H1 (cell line): ENCODE results near the gene CUL9. TPM values are rescaled to one million over a fixed set of nuclear protein-coding genes. Genes with fewer than 3 reads are reported as not detected.

Experiments used
- CTCF ChIA-PET: fragments of 300-600 bp; sonication (Branson Sonifier 250); formaldehyde crosslinking; loops from one replicate; lab custom pipeline; 2021; ENCODE audit not compliant: partially characterized antibody; lab: Charles Lee
- POLR2A ChIA-PET: fragments of 300-600 bp; sonication (Branson Sonifier 250); formaldehyde crosslinking; loops from one replicate; lab custom pipeline; 2021; ENCODE audit warnings: inconsistent platforms; ENCODE audit not compliant: partially characterized antibody; lab: Charles Lee
- DNase-seq, 2 experiments: peaks; one replicate each; pipeline versions ENCODE4 v3.0.0 to v3.0.0-alpha.2; 2010 to 2022; ENCODE audit warnings: low spot score in 2 of 2, low read depth in 1 of 2, mixed read lengths in 1 of 2
- FAIRE-seq: peaks from 2 replicates; lab custom pipeline; 2011; peaks lifted over from hg19 to GRCh38; lab: Jason Lieb, UNC
- H2AFZ ChIP-seq: 2 replicates; pipeline ENCODE4 v1.8.1; 2012; ENCODE audit warnings: low read length, inconsistent platforms
- H2AK5ac ChIP-seq: 2 replicates; pipeline ENCODE4 v1.6.1; 2013; ENCODE audit warnings: low read depth, low read length
- H2BK120ac ChIP-seq: replicated peaks from 2 replicates; pipeline ENCODE3; 2013; ENCODE audit warnings: low read depth, low read length, inconsistent platforms
- H2BK12ac ChIP-seq: 2 replicates; pipeline ENCODE4 v1.6.1; 2013; ENCODE audit warnings: low read depth, low read length
- H2BK15ac ChIP-seq: 2 replicates; pipeline ENCODE4 v1.6.1; 2013; ENCODE audit warnings: low read length
- H2BK20ac ChIP-seq: 2 replicates; pipeline ENCODE4 v1.6.1; 2013; ENCODE audit warnings: low read length
- H2BK5ac ChIP-seq: 2 replicates; pipeline ENCODE4 v1.6.1; 2013; ENCODE audit warnings: low read depth, low read length
- H3K14ac ChIP-seq: 2 replicates; pipeline ENCODE4 v1.6.1; 2013; ENCODE audit warnings: inconsistent platforms; ENCODE audit not compliant: insufficient read length
- H3K18ac ChIP-seq: 2 replicates; pipeline ENCODE4 v1.6.1; 2013; ENCODE audit warnings: low read length; ENCODE audit errors: extremely low read depth
- H3K23ac ChIP-seq: 2 replicates; pipeline ENCODE4 v1.6.1; 2013; ENCODE audit warnings: inconsistent platforms; ENCODE audit not compliant: insufficient read length
- H3K23me2 ChIP-seq: 2 replicates; pipeline ENCODE4 v1.6.1; 2013; ENCODE audit warnings: low read depth, low read length
- H3K27ac ChIP-seq: 2 replicates; pipeline ENCODE4 v1.6.1; 2011; ENCODE audit warnings: low read depth, low read length, inconsistent platforms
- H3K27me3 ChIP-seq, 4 experiments: replicated peaks in 1 of 4; 1 replicate in 1 of 4; 2 replicates in 3 of 4; pipeline versions ENCODE4 v1.6.1 to v1.8.1; 2011 to 2013; ENCODE audit warnings: low read length in 3 of 4, mild to moderate bottlenecking in 3 of 4, inconsistent platforms in 2 of 4, mixed read lengths in 2 of 4, moderate library complexity in 1 of 4; ENCODE audit not compliant: control insufficient read depth in 3 of 4, insufficient read depth in 3 of 4; ENCODE audit errors: extremely low read depth in 1 of 4
- H3K36me3 ChIP-seq, 4 experiments: 2 replicates each; pipeline versions ENCODE4 v1.6.1 to v1.8.1; 2011 to 2013; ENCODE audit warnings: mild to moderate bottlenecking in 4 of 4, low read length in 3 of 4, moderate library complexity in 2 of 4, control low read depth in 1 of 4, inconsistent platforms in 1 of 4; ENCODE audit not compliant: insufficient read depth in 4 of 4, control insufficient read depth in 2 of 4
- H3K4ac ChIP-seq: replicated peaks from 2 replicates; pipeline ENCODE3; 2013; ENCODE audit warnings: low read length, low read depth, mixed read lengths, inconsistent platforms; ENCODE audit not compliant: insufficient read length
- H3K4me1 ChIP-seq, 4 experiments: replicated peaks in 1 of 4; 1 replicate in 1 of 4; 2 replicates in 3 of 4; pipeline versions ENCODE4 v1.6.1 to v1.8.1; 2011 to 2013; ENCODE audit warnings: low read length in 3 of 4, inconsistent platforms in 2 of 4, mixed read lengths in 1 of 4; ENCODE audit not compliant: insufficient read depth in 4 of 4, control insufficient read depth in 3 of 4
- H3K4me2 ChIP-seq, 2 experiments: 2 replicates each; pipeline versions ENCODE4 v1.6.1 to v1.8.1; 2011 to 2013; ENCODE audit warnings: low read depth in 2 of 2, low read length in 2 of 2, control low read depth in 1 of 2, inconsistent platforms in 1 of 2, mild to moderate bottlenecking in 1 of 2; ENCODE audit not compliant: insufficient read depth in 1 of 2
- H3K4me3 ChIP-seq, 4 experiments: fragments of 200-600, 300-600 bp in 1 of 4; sonication (generic), shearing (Covaris generic), sonication (Bioruptor Twin) in 1 of 4; 2 replicates each; pipeline versions ENCODE4 v1.5.1 to v1.8.1; 2011 to 2016; ENCODE audit warnings: low read length in 4 of 4, low read depth in 3 of 4, control low read depth in 2 of 4, inconsistent platforms in 2 of 4, mild to moderate bottlenecking in 2 of 4, mixed read lengths in 1 of 4, moderate library complexity in 1 of 4; ENCODE audit not compliant: insufficient read depth in 2 of 4; ENCODE audit errors: extremely low read depth in 1 of 4
- H3K56ac ChIP-seq: replicated peaks from 2 replicates; pipeline ENCODE3; 2013; ENCODE audit warnings: low read depth, mild to moderate bottlenecking, mixed read lengths, low read length, inconsistent platforms; ENCODE audit not compliant: insufficient read length
- H3K79me1 ChIP-seq: 2 replicates; pipeline ENCODE4 v1.6.1; 2013; ENCODE audit warnings: low read depth, low read length, control low read depth
- H3K79me2 ChIP-seq, 2 experiments: 2 replicates each; pipeline versions ENCODE4 v1.6.1 to v1.8.1; 2012 to 2013; ENCODE audit warnings: low read length in 2 of 2, mild to moderate bottlenecking in 2 of 2, inconsistent platforms in 1 of 2; ENCODE audit not compliant: insufficient read depth in 2 of 2, control insufficient read depth in 1 of 2
- H3K9ac ChIP-seq, 4 experiments: replicated peaks in 1 of 4; 1 replicate in 1 of 4; 2 replicates in 3 of 4; pipeline versions ENCODE4 v1.6.1 to v1.8.1; 2011 to 2013; ENCODE audit warnings: low read depth in 3 of 4, low read length in 3 of 4, control low read depth in 2 of 4, mild to moderate bottlenecking in 2 of 4, moderate library complexity in 2 of 4, inconsistent platforms in 1 of 4; ENCODE audit errors: extremely low read depth in 1 of 4
- H3K9me3 ChIP-seq, 2 experiments: 2 replicates each; pipeline versions ENCODE4 v1.6.1 to v1.8.1; 2012 to 2013; ENCODE audit warnings: mild to moderate bottlenecking in 2 of 2, moderate library complexity in 2 of 2, control low read depth in 1 of 2, inconsistent platforms in 1 of 2, low read depth in 1 of 2, low read length in 1 of 2, mixed read lengths in 1 of 2; ENCODE audit not compliant: insufficient read depth in 2 of 2
- H4K20me1 ChIP-seq, 2 experiments: replicated peaks in 1 of 2; 2 replicates each; pipeline versions ENCODE3 to v1.8.1; 2011 to 2013; ENCODE audit warnings: inconsistent platforms in 2 of 2, low read length in 2 of 2, mild to moderate bottlenecking in 1 of 2; ENCODE audit not compliant: insufficient read depth in 2 of 2, control insufficient read depth in 1 of 2
- H4K5ac ChIP-seq: 2 replicates; pipeline ENCODE4 v1.6.1; 2013; ENCODE audit warnings: low read length, low read depth, mixed read lengths, inconsistent platforms; ENCODE audit not compliant: insufficient read length
- H4K8ac ChIP-seq: 2 replicates; pipeline ENCODE4 v1.8.0; 2013; ENCODE audit warnings: mild to moderate bottlenecking, moderate library complexity, low read length, inconsistent platforms; ENCODE audit not compliant: insufficient read depth; ENCODE audit errors: extremely low read depth
- H4K91ac ChIP-seq: replicated peaks from 2 replicates; pipeline ENCODE3; 2013; ENCODE audit warnings: low read length, mixed read lengths, inconsistent platforms; ENCODE audit not compliant: insufficient read length
- BCL11A ChIP-seq, 2 experiments: IDR thresholded peaks; one replicate each; pipeline ENCODE4 v1.6.1; 2011; ENCODE audit warnings: low read depth in 2 of 2, low read length in 2 of 2, mild to moderate bottlenecking in 2 of 2
- CBX5 ChIP-seq: fragments of 300-800, 300-1000 bp; sonication (generic); IDR thresholded peaks from 2 replicates; pipeline ENCODE4 v1.7.1; 2016; ENCODE audit warnings: antibody characterized with exemption, low read length, low read depth
- CTBP2 ChIP-seq: IDR thresholded peaks from 2 replicates; pipeline ENCODE4 v1.7.0; 2011; ENCODE audit warnings: borderline replicate concordance, mild to moderate bottlenecking, moderate library complexity, mixed read lengths, low read length; ENCODE audit not compliant: insufficient read depth, insufficient read length
- E2F6 ChIP-seq: IDR thresholded peaks from 2 replicates; pipeline ENCODE4 v1.6.1; 2012; ENCODE audit warnings: inconsistent platforms
- EP300 ChIP-seq, 2 experiments: IDR thresholded peaks; 1 replicate in 1 of 2; 2 replicates in 1 of 2; pipeline ENCODE4 v1.6.1; 2011 to 2012; ENCODE audit warnings: low read depth in 2 of 2, low read length in 2 of 2, mild to moderate bottlenecking in 2 of 2, borderline replicate concordance in 1 of 2, inconsistent platforms in 1 of 2, moderate library complexity in 1 of 2
- FOSL1 ChIP-seq: IDR thresholded peaks from 2 replicates; pipeline ENCODE4 v1.6.1; 2011; ENCODE audit warnings: mild to moderate bottlenecking, low read depth, low read length, moderate library complexity; ENCODE audit not compliant: insufficient read depth
- KDM1A ChIP-seq: fragments of 200-600, 300-600 bp; sonication (generic); IDR thresholded peaks from 2 replicates; pipeline ENCODE4 v1.7.1; 2016; ENCODE audit warnings: mild to moderate bottlenecking, low read length, borderline replicate concordance
- KDM5A ChIP-seq: fragments of 200-600 bp; IDR thresholded peaks from 2 replicates; pipeline ENCODE4 v1.7.1; 2012; ENCODE audit warnings: mild to moderate bottlenecking, low read length, inconsistent platforms, mixed read lengths
- NANOG ChIP-seq: IDR thresholded peaks from 2 replicates; pipeline ENCODE4 v1.6.1; 2011; ENCODE audit warnings: low read length, low read depth, mild to moderate bottlenecking, inconsistent platforms; ENCODE audit not compliant: insufficient read depth, poor library complexity, severe bottlenecking
- RBBP5 ChIP-seq: IDR thresholded peaks from 2 replicates; pipeline ENCODE4 v1.7.1; 2012; ENCODE audit warnings: low read depth, mild to moderate bottlenecking, inconsistent platforms, low read length, moderate library complexity, borderline replicate concordance
- RFX5 ChIP-seq: IDR thresholded peaks from 2 replicates; pipeline ENCODE4 v1.6.1; 2011; ENCODE audit warnings: low read depth, low read length, improper control_type of control experiment, borderline replicate concordance
- RNF2 ChIP-seq: fragments of 200-900, 300-1000 bp; sonication (generic); IDR thresholded peaks from 2 replicates; pipeline ENCODE4 v1.7.1; 2016; ENCODE audit warnings: borderline replicate concordance, low read depth, mild to moderate bottlenecking, antibody characterized with exemption, low read length; ENCODE audit not compliant: poor library complexity, severe bottlenecking; ENCODE audit errors: missing control alignments
- SP4 ChIP-seq: IDR thresholded peaks from 2 replicates; pipeline ENCODE4 v1.6.1; 2012; ENCODE audit warnings: low read length, inconsistent platforms
- WGBS, 2 experiments: shearing (Covaris generic) in 1 of 2; methylation state at CpG; one replicate each; pipeline versions ENCODE4 v1.1.6 to v1.1.7; 2013 to 2015; ENCODE audit warnings: low lambda C conversion rate in 2 of 2, mixed read lengths in 2 of 2, inconsistent platforms in 1 of 2, low coverage in 1 of 2, missing lambda C conversion rate in 1 of 2; ENCODE audit not compliant: insufficient replicate concordance in 2 of 2, insufficient coverage in 1 of 2, insufficient read length in 1 of 2; ENCODE audit errors: extremely low coverage in 1 of 2, missing lambda C conversion rate in 1 of 2; 5-methylcytosine and 5-hydroxymethylcytosine counted together
- polyA plus RNA-seq, 7 experiments: library from polyadenylated mRNA; depleted of rRNA in 3 of 7; stranded (reverse) in 5 of 7; unstranded in 2 of 7; fragments of >200 nt in 5 of 7; fragments of 200-250 nt in 2 of 7; gene quantifications; 1 replicate in 5 of 7; 2 replicates in 1 of 7; 4 replicates in 1 of 7; pipeline versions ENCODE4 v1.2.1 to v1.2.3, GENCODE V29; 2011 to 2013; ENCODE audit warnings: missing spikeins in 2 of 7, mixed read lengths in 2 of 7
- total RNA-seq: library from RNA; stranded (reverse); fragmentation: NEBNext Ultra II Directional; extraction: Animal tissue kit (Norgen Biotek cat#: 25700); gene quantifications from 2 replicates; pipeline ENCODE4 v1.2.1, GENCODE V29; 2021

Gene CUL9
- total and polyA plus RNA-seq, 2 of the 8 experiments (the other 6 are each of a cell fraction or from before 2014, with no cell fraction given) = 7.7 to 9.8 TPM

- no peak overlapping the region for H3K9ac ChIP-seq
- DNase-seq = no peak
- H3K23ac ChIP-seq = no peak overlapping the region
- H3K18ac ChIP-seq = no peak overlapping the region
- H3K79me1 ChIP-seq = no peaks in the 10 kb centered on the region
- H3K14ac ChIP-seq = no peak overlapping the region
- no peak overlapping the region for H3K56ac ChIP-seq
- H2BK120ac ChIP-seq = no peak overlapping the region
- H4K91ac ChIP-seq = no peak overlapping the region
- peaks cover 0 to 2% of the 10 kb centered on the region in 2 experiments for H4K20me1 ChIP-seq
- no peak overlapping the region for H2BK20ac ChIP-seq
- H3K9me3 ChIP-seq = no peaks in the 10 kb centered on the region
- no peak overlapping the region for H3K4me2 ChIP-seq
- ChIA-PET CTCF (interaction anchor here (1.6 to 9.4 kb wide), 7 partner anchors 8 to 245 kb away, joined by 4 to 78 read pairs (median 24); partner anchors contain the start of gene CRIP3), POLR2A (no interaction called here)
- H2AK5ac ChIP-seq = no peak overlapping the region
- H3K27me3 ChIP-seq = no peaks in the 10 kb centered on the region
- H2BK15ac ChIP-seq = no peak overlapping the region
- no peak overlapping the region for H4K8ac ChIP-seq
- H3K4me3 ChIP-seq = no peak overlapping the region
- H2AFZ ChIP-seq = no peak overlapping the region
- no peak overlapping the region for H2BK12ac ChIP-seq
- H3K23me2 ChIP-seq = no peaks in the 10 kb centered on the region
- H3K4ac ChIP-seq = no peak overlapping the region
- H3K4me1 ChIP-seq = no peaks in the 10 kb centered on the region
- WGBS, 2 experiments = 84% methylated on average over 5 of the region's 5 CpGs; no CpG with 5 or more reads in 1 of the 2 experiments
- no peaks in the 10 kb centered on the region for H3K79me2 ChIP-seq
- FAIRE-seq = no peak
- H3K36me3 ChIP-seq = no peaks in the 10 kb centered on the region
- no peak overlapping the region for H3K27ac ChIP-seq
- no peak overlapping the region for H4K5ac ChIP-seq
- H2BK5ac ChIP-seq = no peak overlapping the region
- TF ChIP-seq KDM1A (no peak), KDM5A (no peak), RBBP5 (no peak), RNF2 (no peak), E2F6 (no peak), CTBP2 (no peak), RFX5 (no peak), CBX5 (no peak), FOSL1 (no peak), EP300 (IDR thresholded peaks at IDR 0.05; ENCODE audit: borderline replicate concordance in 1 of 2, low read depth in 2 of 2, low read length in 2 of 2) (no peak), NANOG (no peak), SP4 (no peak), BCL11A (IDR thresholded peaks at IDR 0.05; ENCODE audit: low read depth in 2 of 2, low read length in 2 of 2) (no peak)
Measured at GRCh38 chr6:43261198-43261597, 79.2 kb downstream of the CUL9 start.
